Coronary artery (tissue), 2 donors: ENCODE measurements around the gene PAPOLA.

Experiments
- DNase-seq: peaks from one replicate; pipeline ENCODE4 v3.0.0-alpha.2; 2017; ENCODE audit warnings: low spot score
- H3K27ac ChIP-seq, 2 donors: fragments of 200-600 bp; sonication (generic); one replicate each; pipeline ENCODE4 v1.5.1; 2016 to 2019
- H3K4me3 ChIP-seq: fragments of 200-600 bp; sonication (generic); 2 replicates; pipeline ENCODE4 v1.5.1; 2016; ENCODE audit warnings: mild to moderate bottlenecking, moderate library complexity
- TF ChIP-seq, protein P1 (sequence below): fragments of 200-600 bp; sonication (generic); IDR thresholded peaks from one replicate; pipeline ENCODE4 v1.5.1; 2019; ENCODE audit warnings: antibody characterized with exemption

PAPOLA gene

GRCh38 chr14:96574171-96574632 is 72.0 kb downstream of the PAPOLA start:
- H3K27ac ChIP-seq, result no peak overlapping the region
- DNase-seq, result no peak
- TF ChIP-seq, protein P1, sequence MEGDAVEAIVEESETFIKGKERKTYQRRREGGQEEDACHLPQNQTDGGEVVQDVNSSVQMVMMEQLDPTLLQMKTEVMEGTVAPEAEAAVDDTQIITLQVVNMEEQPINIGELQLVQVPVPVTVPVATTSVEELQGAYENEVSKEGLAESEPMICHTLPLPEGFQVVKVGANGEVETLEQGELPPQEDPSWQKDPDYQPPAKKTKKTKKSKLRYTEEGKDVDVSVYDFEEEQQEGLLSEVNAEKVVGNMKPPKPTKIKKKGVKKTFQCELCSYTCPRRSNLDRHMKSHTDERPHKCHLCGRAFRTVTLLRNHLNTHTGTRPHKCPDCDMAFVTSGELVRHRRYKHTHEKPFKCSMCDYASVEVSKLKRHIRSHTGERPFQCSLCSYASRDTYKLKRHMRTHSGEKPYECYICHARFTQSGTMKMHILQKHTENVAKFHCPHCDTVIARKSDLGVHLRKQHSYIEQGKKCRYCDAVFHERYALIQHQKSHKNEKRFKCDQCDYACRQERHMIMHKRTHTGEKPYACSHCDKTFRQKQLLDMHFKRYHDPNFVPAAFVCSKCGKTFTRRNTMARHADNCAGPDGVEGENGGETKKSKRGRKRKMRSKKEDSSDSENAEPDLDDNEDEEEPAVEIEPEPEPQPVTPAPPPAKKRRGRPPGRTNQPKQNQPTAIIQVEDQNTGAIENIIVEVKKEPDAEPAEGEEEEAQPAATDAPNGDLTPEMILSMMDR, result no peak
- H3K4me3 ChIP-seq, result no peak overlapping the region

GRCh38 chr14:96574633-96575632 is 72.8 kb downstream of the PAPOLA start:
- DNase-seq, result no peak
- H3K4me3 ChIP-seq, result no peak overlapping the region
- H3K27ac ChIP-seq, result no peak overlapping the region
- TF ChIP-seq, protein P1, result no peak

DNA sequence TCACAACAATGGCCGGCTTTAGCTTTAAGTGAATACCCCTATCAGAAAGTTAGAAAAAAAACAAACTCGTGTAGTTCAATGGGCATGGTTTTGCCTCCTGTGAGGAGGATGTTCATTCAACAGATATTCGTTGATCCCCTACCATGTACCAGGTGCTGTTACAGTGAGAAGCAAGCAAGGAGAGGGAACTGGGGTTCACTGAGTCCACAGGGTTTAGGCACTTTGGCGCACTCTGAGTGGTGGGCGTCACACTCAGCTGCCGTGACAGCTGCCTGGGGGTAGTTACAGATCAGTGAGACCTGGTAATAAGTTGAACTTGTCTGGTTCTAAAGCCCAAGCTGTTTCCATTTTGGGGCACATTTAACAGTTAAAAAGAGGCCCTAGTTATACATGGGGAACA is 74.2 kb downstream of the PAPOLA start:
- TF ChIP-seq, protein P1, result no peak
- H3K4me3 ChIP-seq, result no peak overlapping the region
- no peak overlapping the region for H3K27ac ChIP-seq
- DNase-seq, result no peak

DNA sequence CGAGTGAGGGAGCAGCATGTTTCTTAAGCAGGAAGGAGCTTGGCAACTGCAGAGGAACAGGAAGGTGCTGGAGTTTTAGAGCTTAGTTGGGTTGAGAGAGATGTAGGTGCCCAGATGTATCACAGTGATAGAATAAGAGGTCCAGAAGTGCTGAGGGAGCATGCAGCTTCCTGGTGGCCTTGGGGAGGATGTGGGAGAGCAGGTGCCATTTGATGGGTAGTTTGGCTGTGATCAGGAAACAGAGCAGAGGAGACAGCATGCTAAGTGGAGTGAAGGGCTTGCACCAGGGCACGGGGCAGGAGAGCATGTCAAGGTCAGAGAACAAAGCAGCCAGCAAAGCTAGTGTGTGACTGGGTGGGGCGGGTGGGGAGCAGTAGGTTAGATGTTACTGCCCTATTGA is 74.8 kb downstream of the PAPOLA start:
- TF ChIP-seq, protein P1, result no peak
- H3K27ac ChIP-seq, result no peak overlapping the region
- DNase-seq, result peak; percentile 40
- no peak overlapping the region for H3K4me3 ChIP-seq

- no peak for DNase-seq
- Histone ChIP-seq H3K4me3 (no peak overlapping the region), H3K27ac (no peak overlapping the region)
- TF ChIP-seq, protein P1, result no peak
These were observed 76.4 kb downstream of the PAPOLA start for GRCh38 chr14:96578619-96579018.

GRCh38 chr14:96579358-96579757 is 77.2 kb downstream of the PAPOLA start:
- TF ChIP-seq, protein P1, result no peak
- no peak overlapping the region for H3K4me3 ChIP-seq
- DNase-seq, result peak; percentile 52
- no peak overlapping the region for H3K27ac ChIP-seq

DNA sequence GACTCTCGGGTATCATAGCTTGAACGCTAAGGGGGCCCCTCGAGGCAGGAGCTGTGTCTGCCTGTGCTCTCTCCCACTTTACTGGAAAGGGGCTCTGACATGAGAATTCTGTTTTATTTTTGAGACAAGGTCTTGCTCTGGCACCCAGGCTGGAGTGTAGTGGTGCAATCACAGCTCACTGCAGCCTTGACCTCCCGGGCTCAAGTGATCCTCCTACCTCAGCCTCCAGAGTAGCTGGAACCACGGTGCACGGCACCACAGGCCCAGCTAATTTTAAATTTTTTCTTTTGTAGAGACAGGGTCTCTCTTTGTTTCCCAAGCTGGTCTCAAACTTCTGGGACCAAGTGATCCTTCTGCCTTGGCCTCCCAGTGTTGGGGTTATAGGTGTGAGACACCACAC is 77.7 kb downstream of the PAPOLA start:
- TF ChIP-seq, protein P1, result no peak

More for the DNA sequence above, 77.7 kb downstream of the PAPOLA start:
- no peak for DNase-seq
- Histone ChIP-seq H3K4me3 (no peak overlapping the region), H3K27ac (no peak overlapping the region)
